Measurements from ENCODE around the gene BOD1.

The BOD1 gene

DNA sequence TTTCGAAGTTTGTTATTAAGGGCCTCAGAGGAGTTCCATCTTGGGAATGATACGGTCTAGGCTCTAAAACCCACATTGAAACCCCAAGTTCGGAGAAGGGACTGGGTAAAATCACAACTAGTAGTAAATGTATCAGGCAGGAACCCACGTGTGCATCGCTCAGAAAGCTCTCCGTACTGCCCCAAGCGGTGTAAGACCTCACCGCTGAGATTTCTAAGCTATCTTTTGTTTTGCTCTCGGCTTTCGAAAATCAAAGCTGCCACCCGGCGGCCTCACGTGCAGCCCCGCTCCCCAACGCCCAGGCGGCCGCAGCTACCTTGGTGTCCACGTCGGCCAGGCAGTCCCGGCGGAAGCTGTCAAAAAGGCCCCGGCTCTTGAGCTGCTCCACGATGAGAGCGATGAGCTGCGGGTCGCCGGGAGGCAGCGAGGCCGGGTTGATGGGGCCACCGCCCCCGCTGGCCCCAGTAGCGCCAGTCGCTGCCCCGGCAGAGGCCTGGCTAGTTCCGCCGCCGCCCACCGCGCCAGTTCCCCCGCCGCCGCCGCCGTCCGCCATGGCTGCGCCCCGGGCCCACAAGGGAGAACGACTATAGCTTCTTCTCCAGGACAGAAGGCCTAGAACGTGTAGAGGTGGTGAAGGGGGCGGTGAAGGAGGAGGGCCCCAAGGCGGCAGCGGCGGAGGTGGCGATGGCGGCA is 420 bp downstream of the BOD1 start:
- Mint-ChIP-seq H3K4me1 (peaks cover 31% of the 10 kb centered on the region), H3K9me3 (no peaks in the 10 kb centered on the region), H3K4me3 (peak overlapping the region; percentile 94), H3K27ac (peak overlapping the region; percentile 97), H3K27me3 (no peaks in the 10 kb centered on the region), H3K36me3 (peaks cover 18% of the 10 kb centered on the region)
- peak; percentile 80 for DNase-seq
- CTCF ChIA-PET = interaction anchor here (0.8 to 7.6 kb wide), 17 partner anchors 8 to 696 kb away, joined by 3 to 77 read pairs (median 4); partner anchors contain the start of gene CPEB4

DNA sequence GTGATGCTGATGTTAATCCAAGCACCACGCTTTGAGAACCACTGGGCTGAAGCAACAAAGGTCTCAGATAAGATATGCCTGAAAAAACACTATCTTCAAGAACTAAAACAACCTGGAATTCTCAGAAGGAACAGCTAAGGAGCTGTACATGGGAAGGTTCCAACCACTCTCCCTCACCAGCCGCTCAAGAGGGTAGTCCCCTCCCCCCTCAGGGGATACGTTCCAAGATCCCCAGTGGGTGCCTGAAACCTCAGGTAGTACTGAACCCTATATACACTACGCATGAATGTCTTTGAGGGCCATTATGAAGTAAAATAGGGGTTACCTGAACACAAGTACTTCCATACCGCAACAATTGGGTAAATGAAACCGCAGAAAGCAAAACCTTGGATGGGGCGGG is 1.9 kb downstream of the BOD1 start:
- no peak overlapping the region for H3K4me3 Mint-ChIP-seq
- H3K36me3 Mint-ChIP-seq = peaks cover 18% of the 10 kb centered on the region
- CTCF ChIA-PET = interaction anchor here (0.9 to 5.1 kb wide), 6 partner anchors 14 to 697 kb away, joined by 3 to 25 read pairs (median 5); no protein-coding TSS in a partner anchor
- no peak for DNase-seq
- H3K27me3 Mint-ChIP-seq = no peaks in the 10 kb centered on the region
- H3K27ac Mint-ChIP-seq = peak overlapping the region; percentile 68
- H3K9me3 Mint-ChIP-seq = no peaks in the 10 kb centered on the region
- H3K4me1 Mint-ChIP-seq = peaks cover 31% of the 10 kb centered on the region

DNA sequence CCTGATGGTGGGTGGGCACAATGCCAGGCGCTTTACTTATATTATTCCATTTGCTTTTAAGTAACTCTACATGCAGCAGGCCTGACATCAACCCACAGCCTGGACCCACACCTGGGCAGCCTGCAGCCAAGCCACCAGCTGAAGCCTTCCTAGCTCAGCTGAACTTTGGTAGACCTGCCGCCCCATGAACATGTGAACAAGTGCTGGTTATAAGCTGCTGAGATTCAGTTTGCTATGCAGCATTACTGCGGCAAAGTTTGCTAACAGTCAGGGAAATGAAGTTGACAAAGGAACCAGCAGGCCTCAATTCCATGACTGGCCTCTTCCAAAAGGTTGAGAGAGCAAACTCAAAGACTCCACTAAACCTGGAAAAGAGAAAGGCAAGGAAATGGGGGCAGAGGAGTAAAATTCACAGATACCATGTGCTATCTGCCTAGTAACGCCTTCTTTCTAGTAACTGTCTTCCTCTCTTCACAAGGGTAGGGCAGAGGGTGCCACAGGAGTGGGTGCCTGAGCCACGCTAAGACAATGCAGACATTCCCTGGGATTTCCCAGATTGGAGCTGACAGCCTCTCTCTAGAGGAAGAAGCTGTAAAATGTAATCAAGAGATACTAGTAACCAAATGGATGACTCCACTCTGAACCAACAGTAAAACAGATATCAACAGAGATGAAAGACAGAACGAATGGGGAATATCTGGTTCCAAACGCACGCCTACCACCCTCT is 2.9 kb downstream of the BOD1 start:
- no peaks in the 10 kb centered on the region for H3K9me3 Mint-ChIP-seq
- CTCF ChIA-PET = no interaction called here
- H3K4me1 Mint-ChIP-seq = peaks cover 29% of the 10 kb centered on the region
- H3K27ac Mint-ChIP-seq = no peak overlapping the region
- DNase-seq = no peak
- no peaks in the 10 kb centered on the region for H3K27me3 Mint-ChIP-seq
- peaks cover 18% of the 10 kb centered on the region for H3K36me3 Mint-ChIP-seq
- no peak overlapping the region for H3K4me3 Mint-ChIP-seq

DNA sequence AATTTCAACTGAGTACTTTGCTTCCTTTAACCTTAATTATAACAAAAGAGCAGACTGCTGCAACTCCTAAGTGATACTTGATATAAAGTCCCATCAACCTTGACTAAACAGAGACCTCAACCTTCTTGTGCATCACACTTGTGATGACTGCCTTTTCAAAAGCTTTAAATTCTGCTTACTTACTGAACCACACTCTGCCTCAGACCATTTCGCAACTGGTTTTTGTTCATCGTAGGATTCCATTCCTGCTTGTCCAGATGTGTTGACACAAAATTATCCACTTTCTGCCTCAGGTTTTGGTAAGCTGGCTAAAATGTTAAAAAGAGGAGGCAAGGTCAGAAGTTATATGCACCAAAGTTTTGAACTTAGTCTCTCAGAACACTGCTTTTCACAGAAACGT is 3.5 kb downstream of the BOD1 start:
- CTCF ChIA-PET = interaction anchor here (1.1 to 1.5 kb wide), 2 partner anchors 313 to 360 kb away, joined by 3 to 4 read pairs; no protein-coding TSS in a partner anchor
- no peak overlapping the region for H3K4me3 Mint-ChIP-seq
- H3K4me1 Mint-ChIP-seq = peaks cover 29% of the 10 kb centered on the region
- H3K27ac Mint-ChIP-seq = no peak overlapping the region
- no peaks in the 10 kb centered on the region for H3K9me3 Mint-ChIP-seq
- no peak for DNase-seq
- H3K36me3 Mint-ChIP-seq = peaks cover 20% of the 10 kb centered on the region
- H3K27me3 Mint-ChIP-seq = no peaks in the 10 kb centered on the region

DNA sequence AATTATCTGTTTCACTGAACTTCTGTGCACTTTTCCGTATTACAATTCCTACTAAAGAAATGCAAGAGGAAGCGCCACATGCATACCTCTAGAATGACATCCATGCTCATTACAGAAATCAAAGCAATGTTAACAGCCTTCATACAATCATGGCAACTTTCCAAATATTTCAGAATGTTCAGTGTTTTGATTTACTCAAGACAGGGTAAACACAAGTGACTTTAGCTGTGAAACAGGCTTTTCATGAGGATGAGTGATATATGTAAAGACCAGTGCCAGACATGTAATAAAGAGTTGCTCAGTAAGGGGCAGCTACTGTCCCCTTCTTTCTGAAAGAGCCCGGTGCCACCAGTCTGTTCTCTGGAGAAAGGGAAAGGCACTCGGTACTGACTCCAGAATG is 4.7 kb downstream of the BOD1 start:
- DNase-seq = no peak
- CTCF ChIA-PET = interaction anchor here (1.1 to 1.5 kb wide), 2 partner anchors 314 to 362 kb away, joined by 3 to 4 read pairs; no protein-coding TSS in a partner anchor
- H3K9me3 Mint-ChIP-seq = no peaks in the 10 kb centered on the region
- H3K4me1 Mint-ChIP-seq = peaks cover 24% of the 10 kb centered on the region
- peaks cover 30% of the 10 kb centered on the region for H3K36me3 Mint-ChIP-seq
- no peaks in the 10 kb centered on the region for H3K27me3 Mint-ChIP-seq
- no peak overlapping the region for H3K27ac Mint-ChIP-seq
- no peak overlapping the region for H3K4me3 Mint-ChIP-seq

DNA sequence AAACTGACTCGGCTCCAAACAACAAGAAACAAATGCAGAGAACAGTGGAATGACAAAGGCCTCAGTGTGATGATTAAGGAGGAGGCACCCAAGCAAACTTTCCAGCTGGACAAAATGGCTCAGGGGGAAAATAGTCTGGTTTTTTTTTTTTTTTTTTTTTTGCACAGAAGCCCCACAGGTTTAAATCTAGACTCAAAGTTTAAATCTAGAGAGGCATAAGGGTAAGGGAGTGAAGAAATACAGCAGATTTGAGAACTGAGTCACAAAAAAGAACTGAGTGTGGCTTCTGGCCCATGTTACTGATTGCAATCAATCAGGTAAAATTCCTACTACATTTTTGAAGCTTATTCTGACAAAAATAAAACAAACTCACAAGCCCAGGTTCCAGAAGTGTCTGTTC is 12.3 kb downstream of the BOD1 start:
- H3K4me1 Mint-ChIP-seq = no peaks in the 10 kb centered on the region
- DNase-seq = no peak
- H3K27ac Mint-ChIP-seq = no peak overlapping the region
- no peak overlapping the region for H3K4me3 Mint-ChIP-seq
- no peaks in the 10 kb centered on the region for H3K9me3 Mint-ChIP-seq
- no peaks in the 10 kb centered on the region for H3K27me3 Mint-ChIP-seq
- CTCF ChIA-PET = interaction anchor here (1.7 to 2.5 kb wide), 2 partner anchors 12 kb away, joined by 3 to 9 read pairs; partner anchors contain the start of gene BOD1
- peaks cover 17% of the 10 kb centered on the region for H3K36me3 Mint-ChIP-seq

DNA sequence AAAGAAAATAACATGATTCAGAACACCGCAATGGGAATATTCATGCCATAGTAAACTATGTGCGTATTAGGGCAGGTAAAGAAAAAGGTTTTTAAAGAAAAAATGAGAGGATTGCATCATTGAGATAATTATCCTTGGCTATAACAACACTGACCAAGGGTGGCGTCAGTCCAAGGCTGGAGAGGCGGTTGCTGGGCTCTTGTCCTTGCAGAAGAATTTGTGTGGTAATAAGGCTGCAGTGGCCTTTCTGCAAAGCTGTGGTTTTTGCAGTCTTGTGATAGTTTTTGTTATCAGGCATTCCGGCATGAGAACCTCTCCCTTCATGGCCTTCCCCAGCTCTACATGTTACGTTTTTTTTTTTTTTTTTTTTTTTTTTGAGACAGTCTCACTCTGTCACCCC is 14.0 kb downstream of the BOD1 start:
- Mint-ChIP-seq H3K9me3 (no peaks in the 10 kb centered on the region), H3K36me3 (peaks cover 10% of the 10 kb centered on the region), H3K4me3 (no peak overlapping the region), H3K27ac (no peak overlapping the region), H3K4me1 (no peaks in the 10 kb centered on the region), H3K27me3 (no peaks in the 10 kb centered on the region)
- CTCF ChIA-PET = interaction anchor here (2.5 kb wide), 1 partner anchor 13 kb away, joined by 9 read pairs; the partner anchor contains the start of gene BOD1
- DNase-seq = no peak

DNA sequence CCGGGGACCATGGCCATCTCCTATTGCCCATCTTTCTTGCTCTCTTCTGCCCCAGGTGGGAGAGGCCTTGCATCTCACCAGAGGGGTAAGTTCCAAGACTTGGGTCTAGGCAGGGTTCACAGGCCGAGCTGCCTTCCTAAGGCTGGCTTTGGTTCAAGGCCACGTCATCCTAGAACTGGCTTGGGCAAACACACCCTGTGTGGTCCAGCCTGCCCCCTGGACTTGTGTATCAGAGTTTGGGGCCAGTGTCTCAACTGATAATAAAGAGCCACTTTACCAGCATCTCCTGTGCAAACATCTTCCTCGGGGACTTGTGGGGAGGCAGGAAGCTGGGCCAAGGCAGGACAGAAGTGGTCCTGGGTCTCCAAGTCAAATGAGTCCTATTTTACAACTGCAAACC is 17.8 kb downstream of the BOD1 start:
- CTCF ChIA-PET = interaction anchor here (1.7 kb wide), 1 partner anchor 18 kb away, joined by 6 read pairs; the partner anchor contains the start of gene BOD1
- Mint-ChIP-seq H3K9me3 (peaks cover 12% of the 10 kb centered on the region), H3K27ac (no peak overlapping the region), H3K4me1 (no peaks in the 10 kb centered on the region), H3K4me3 (no peak overlapping the region), H3K36me3 (no peaks in the 10 kb centered on the region), H3K27me3 (no peaks in the 10 kb centered on the region)
- no peak for DNase-seq

DNA sequence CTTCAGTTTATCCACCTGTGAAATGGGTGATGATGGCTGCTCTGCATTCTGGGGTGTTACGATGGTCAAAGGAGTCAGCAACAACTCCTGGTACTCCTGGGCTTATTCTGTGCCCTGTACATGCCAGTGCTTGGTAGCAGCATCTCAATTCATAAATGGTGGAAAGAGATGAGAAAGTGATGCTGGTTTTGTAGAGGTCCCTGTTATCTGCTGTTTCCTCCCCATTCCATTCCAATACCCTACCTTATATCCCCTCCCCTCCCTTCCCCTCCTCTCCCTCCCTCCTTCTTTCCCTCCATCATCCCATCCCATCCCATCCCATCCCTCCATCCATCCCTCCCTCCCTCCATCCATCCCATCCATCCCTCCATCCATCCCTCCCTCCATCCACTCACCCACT is 19.1 kb downstream of the BOD1 start:
- H3K4me3 Mint-ChIP-seq = no peak overlapping the region
- CTCF ChIA-PET = interaction anchor here (1.4 to 1.8 kb wide), 2 partner anchors 15 to 24 kb away, joined by 5 to 6 read pairs; no protein-coding TSS in a partner anchor
- no peaks in the 10 kb centered on the region for H3K27me3 Mint-ChIP-seq
- H3K27ac Mint-ChIP-seq = no peak overlapping the region
- DNase-seq = no peak
- no peaks in the 10 kb centered on the region for H3K4me1 Mint-ChIP-seq
- H3K9me3 Mint-ChIP-seq = peaks cover 25% of the 10 kb centered on the region
- peaks cover 2% of the 10 kb centered on the region for H3K36me3 Mint-ChIP-seq

DNA sequence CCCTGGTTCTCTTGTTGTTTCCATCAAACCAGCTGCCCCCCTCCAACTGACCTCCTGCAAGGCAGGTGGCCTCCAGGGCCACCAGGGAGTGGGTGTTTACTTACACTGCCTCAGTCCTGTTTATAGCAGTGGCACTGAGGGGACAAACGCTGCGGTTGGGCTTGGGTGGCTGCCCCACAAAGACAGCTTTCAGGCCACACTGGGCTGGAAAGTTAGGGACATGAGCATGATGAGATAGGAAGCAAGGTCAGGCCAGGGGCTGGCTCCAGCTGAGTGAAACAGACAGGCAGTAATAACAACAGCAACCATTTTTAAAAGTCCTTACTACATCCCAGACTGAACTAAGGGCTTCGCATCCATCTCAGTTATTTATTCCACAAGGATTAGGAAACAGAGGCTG is 20.6 kb downstream of the BOD1 start:
- DNase-seq = no peak
- Mint-ChIP-seq H3K4me1 (no peaks in the 10 kb centered on the region), H3K36me3 (peaks cover 2% of the 10 kb centered on the region), H3K27ac (peak overlapping the region; percentile 33), H3K27me3 (no peaks in the 10 kb centered on the region), H3K9me3 (peaks cover 36% of the 10 kb centered on the region), H3K4me3 (no peak overlapping the region)
- CTCF ChIA-PET = interaction anchor here (1.4 to 1.8 kb wide), 2 partner anchors 14 to 23 kb away, joined by 5 to 6 read pairs; no protein-coding TSS in a partner anchor

DNA sequence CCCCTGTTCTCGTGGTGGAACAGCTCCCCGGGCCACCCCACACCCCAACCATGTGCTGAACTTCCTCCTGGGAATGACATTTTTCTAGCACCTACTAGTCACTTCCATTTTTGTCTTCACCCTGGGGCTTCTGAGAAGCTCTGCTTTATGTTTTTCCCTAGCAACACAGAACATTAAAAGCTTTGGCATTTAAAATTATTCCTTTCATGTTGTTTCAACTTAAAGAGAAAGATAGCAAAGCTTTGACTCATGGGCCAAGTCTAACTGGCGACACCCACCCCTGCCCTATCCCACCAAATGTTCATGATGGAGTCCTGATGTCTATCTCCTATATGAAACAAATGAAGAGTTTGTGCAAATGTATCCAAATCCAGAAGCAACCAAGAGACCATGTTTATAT is 22.4 kb downstream of the BOD1 start:
- Mint-ChIP-seq H3K36me3 (peaks cover 2% of the 10 kb centered on the region), H3K9me3 (peaks cover 44% of the 10 kb centered on the region), H3K4me3 (no peak overlapping the region), H3K27me3 (no peaks in the 10 kb centered on the region), H3K4me1 (no peaks in the 10 kb centered on the region), H3K27ac (no peak overlapping the region)
- DNase-seq = no peak
- CTCF ChIA-PET = no interaction called here

DNA sequence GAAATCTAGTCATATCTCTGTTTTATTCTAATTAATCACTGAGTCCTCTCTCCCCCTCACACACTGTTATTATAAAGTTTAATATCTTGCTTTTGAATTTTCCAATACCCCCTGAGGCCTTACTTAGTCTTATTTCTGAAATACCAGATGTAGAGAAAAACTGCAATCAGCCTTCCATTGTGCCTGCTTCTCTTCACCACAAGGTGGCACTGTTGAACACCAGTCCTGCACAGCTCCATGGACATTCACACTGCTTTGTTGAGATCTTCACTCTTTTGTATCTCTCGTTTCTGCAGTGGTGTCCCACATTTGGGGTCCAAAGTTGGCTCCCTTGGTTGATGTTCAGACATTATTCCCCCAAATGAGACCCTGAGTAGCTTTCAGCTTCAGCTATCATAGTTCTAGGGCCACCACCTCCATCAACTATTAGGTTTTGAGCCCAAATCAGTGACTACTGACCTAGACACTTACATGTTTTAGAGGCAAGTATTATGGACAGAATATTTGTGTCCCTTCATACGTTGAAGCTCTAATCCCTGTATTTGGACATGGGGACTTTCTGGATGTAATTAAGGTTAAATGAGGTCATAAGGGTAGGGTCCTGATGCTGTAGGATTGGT is 24.3 kb downstream of the BOD1 start:
- Mint-ChIP-seq H3K27ac (no peak overlapping the region), H3K9me3 (peaks cover 51% of the 10 kb centered on the region), H3K27me3 (no peaks in the 10 kb centered on the region), H3K4me3 (no peak overlapping the region), H3K4me1 (no peaks in the 10 kb centered on the region), H3K36me3 (peaks cover 2% of the 10 kb centered on the region)
- DNase-seq = peak; percentile 46
- CTCF ChIA-PET = interaction anchor here (0.6 to 1.6 kb wide), 5 partner anchors 13 to 383 kb away, joined by 3 to 5 read pairs (median 3); no protein-coding TSS in a partner anchor

DNA sequence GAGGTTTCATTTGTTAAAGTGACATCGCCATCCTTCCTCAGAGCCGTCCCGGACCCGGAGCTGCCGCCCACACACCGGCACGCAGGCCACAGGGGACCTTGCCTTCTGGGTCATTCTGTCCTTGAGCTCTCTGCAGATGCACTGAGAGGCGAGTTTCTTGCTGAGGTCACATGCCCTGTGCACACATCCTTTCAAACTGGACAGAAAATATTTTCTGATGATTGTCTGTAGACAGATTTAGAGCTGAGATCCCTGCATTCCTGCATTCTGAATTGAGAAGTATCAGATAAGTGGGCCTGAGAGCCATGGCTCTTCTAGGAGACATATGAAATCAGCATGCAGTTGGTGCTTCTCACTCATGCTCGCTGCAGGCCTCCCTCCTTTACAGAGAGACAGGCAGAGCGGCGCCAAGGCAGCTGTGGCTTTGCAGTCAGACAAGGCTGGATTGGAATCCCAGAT is 25.4 kb downstream of the BOD1 start:
- CTCF ChIA-PET = interaction anchor here (1.4 to 1.6 kb wide), 2 partner anchors 11 to 382 kb away, joined by 4 read pairs; no protein-coding TSS in a partner anchor
- H3K27ac Mint-ChIP-seq = no peak overlapping the region

More for the DNA sequence above, 25.4 kb downstream of the BOD1 start:
- Mint-ChIP-seq H3K36me3 (peaks cover 2% of the 10 kb centered on the region), H3K4me1 (no peaks in the 10 kb centered on the region), H3K27me3 (no peaks in the 10 kb centered on the region), H3K9me3 (peaks cover 59% of the 10 kb centered on the region), H3K4me3 (no peak overlapping the region)
- DNase-seq = no peak

Measured in activated naive CD4-positive, alpha-beta T cell treated with anti-CD3 and anti-CD28 coated beads, Interleukin-2, amount 10 ng/mL, durations not matched to agents 7 days and 5 days (primary cell).